Activated naive CD4-positive, alpha-beta T cell treated with anti-CD3 and anti-CD28 coated beads for 36 hours (primary cell): Measurements from ENCODE around the gene CMPK1. TPM values are rescaled to one million over a fixed set of nuclear protein-coding genes. Genes with fewer than 3 reads are reported as not detected.
A peak's percentile ranks its signal among the peaks of the same experiment; 100 is the strongest.

Experiments
- CTCF ChIA-PET: fragments of 350-600 bp; sonication (Branson Sonifier 250); formaldehyde crosslinking; loops from one replicate; lab custom pipeline; 2021; ENCODE audit warnings: antibody characterized with exemption; lab: Charles Lee
- DNase-seq: peaks from one replicate; pipeline ENCODE4 v3.0.0-alpha.2; 2020
- H3K27ac Mint-ChIP-seq: one replicate; pipeline ENCODE4 v1.8.0; 2021; ENCODE audit warnings: mild to moderate bottlenecking, mixed read lengths
- H3K27me3 Mint-ChIP-seq: one replicate; pipeline ENCODE4 v1.8.0; 2021; ENCODE audit warnings: low read depth, mixed read lengths
- H3K36me3 Mint-ChIP-seq: one replicate; pipeline ENCODE4 v1.8.0; 2021; ENCODE audit warnings: low read depth, mixed read lengths
- H3K4me1 Mint-ChIP-seq: one replicate; pipeline ENCODE4 v1.8.0; 2021; ENCODE audit warnings: low read depth, mixed read lengths
- H3K4me3 Mint-ChIP-seq: one replicate; pipeline ENCODE4 v1.8.0; 2021; ENCODE audit warnings: mild to moderate bottlenecking, moderate library complexity, mixed read lengths
- H3K9me3 Mint-ChIP-seq: one replicate; pipeline ENCODE4 v1.8.0; 2021; ENCODE audit warnings: mixed read lengths
- intact Hi-C: fragments of 100-400 bp; cut with micrococcal nuclease; formaldehyde crosslinking; loops from one replicate; pipeline ENCODE4 v1.15.1; 2023
- total RNA-seq, 2 experiments: library from RNA; stranded (reverse); gene quantifications; one replicate each; pipeline ENCODE4 v1.2.3, GENCODE V29; 2021

CMPK1 gene
- total RNA-seq, 2 experiments from 2014 or later: 104 to 105 TPM

GRCh38 chr1:47385020-47385419 is 51.4 kb downstream of the CMPK1 start:
- Mint-ChIP-seq H3K4me1 (no peaks in the 10 kb centered on the region), H3K36me3 (peaks cover 4% of the 10 kb centered on the region), H3K27me3 (peaks cover 4% of the 10 kb centered on the region), H3K9me3 (no peaks in the 10 kb centered on the region), H3K27ac (no peak overlapping the region), H3K4me3 (no peak overlapping the region)
- intact Hi-C loops: loop anchor here (5.0 kb wide), 1 partner anchor 52 kb away; the partner anchor contains the start of gene FOXD2
- CTCF ChIA-PET: interaction anchor here (0.6 kb wide), 1 partner anchor 341 kb away, joined by 3 read pairs; no protein-coding TSS in a partner anchor
- no peak for DNase-seq

GRCh38 chr1:47386268-47386667 is 52.7 kb downstream of the CMPK1 start:
- H3K4me1 Mint-ChIP-seq: no peaks in the 10 kb centered on the region
- H3K36me3 Mint-ChIP-seq: peaks cover 1% of the 10 kb centered on the region
- no peak overlapping the region for H3K27ac Mint-ChIP-seq
- no peak for DNase-seq
- intact Hi-C loops: loop anchor here (5.0 kb wide), 1 partner anchor 51 kb away; the partner anchor contains the start of gene FOXD2
- no peaks in the 10 kb centered on the region for H3K9me3 Mint-ChIP-seq
- H3K27me3 Mint-ChIP-seq: peaks cover 4% of the 10 kb centered on the region
- no peak overlapping the region for H3K4me3 Mint-ChIP-seq
- CTCF ChIA-PET: interaction anchor here (1.0 to 1.1 kb wide), 2 partner anchors 48 to 324 kb away, joined by 4 to 7 read pairs; no protein-coding TSS in a partner anchor

- Mint-ChIP-seq H3K36me3 (peaks cover 1% of the 10 kb centered on the region), H3K27me3 (peaks cover 7% of the 10 kb centered on the region), H3K27ac (no peak overlapping the region), H3K4me1 (no peaks in the 10 kb centered on the region), H3K4me3 (no peak overlapping the region), H3K9me3 (no peaks in the 10 kb centered on the region)
- CTCF ChIA-PET: interaction anchor here (0.6 to 3.2 kb wide), 16 partner anchors 9 to 365 kb away, joined by 3 to 16 read pairs (median 4); no protein-coding TSS in a partner anchor
- no peak for DNase-seq
- intact Hi-C loops: loop anchor here (1.0 to 5.0 kb wide), 3 partner anchors 37 to 322 kb away; partner anchors contain the start of gene FOXD2
These were observed 54.7 kb downstream of the CMPK1 start for GRCh38 chr1:47388030-47388890.

DNA sequence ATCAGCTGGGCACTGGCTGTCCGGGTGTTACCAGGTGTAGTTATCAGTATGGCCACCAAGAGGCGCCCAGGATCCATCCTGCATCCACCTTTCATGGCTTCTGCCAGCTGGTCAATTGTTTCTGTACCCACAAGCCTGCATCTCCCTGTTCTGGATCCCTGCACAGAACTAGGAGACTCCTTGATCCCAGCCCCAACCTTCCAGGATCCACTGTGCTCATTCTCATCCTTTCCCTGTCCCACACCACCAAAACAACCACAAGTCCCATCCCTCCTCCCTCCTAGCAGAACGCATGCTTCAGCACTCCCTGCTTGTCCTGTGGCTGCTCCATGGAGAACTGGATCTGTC is 55.3 kb downstream of the CMPK1 start:
- peak; percentile 70 for DNase-seq
- Mint-ChIP-seq H3K36me3 (peaks cover 1% of the 10 kb centered on the region), H3K27ac (no peak overlapping the region), H3K27me3 (peaks cover 7% of the 10 kb centered on the region), H3K4me3 (no peak overlapping the region), H3K4me1 (no peaks in the 10 kb centered on the region), H3K9me3 (no peaks in the 10 kb centered on the region)
- intact Hi-C loops: loop anchor here (1.0 to 5.0 kb wide), 4 partner anchors 36 to 337 kb away; partner anchors contain the start of gene FOXD2
- CTCF ChIA-PET: interaction anchor here (0.6 to 3.2 kb wide), 18 partner anchors 9 to 365 kb away, joined by 3 to 16 read pairs (median 4); no protein-coding TSS in a partner anchor

DNA sequence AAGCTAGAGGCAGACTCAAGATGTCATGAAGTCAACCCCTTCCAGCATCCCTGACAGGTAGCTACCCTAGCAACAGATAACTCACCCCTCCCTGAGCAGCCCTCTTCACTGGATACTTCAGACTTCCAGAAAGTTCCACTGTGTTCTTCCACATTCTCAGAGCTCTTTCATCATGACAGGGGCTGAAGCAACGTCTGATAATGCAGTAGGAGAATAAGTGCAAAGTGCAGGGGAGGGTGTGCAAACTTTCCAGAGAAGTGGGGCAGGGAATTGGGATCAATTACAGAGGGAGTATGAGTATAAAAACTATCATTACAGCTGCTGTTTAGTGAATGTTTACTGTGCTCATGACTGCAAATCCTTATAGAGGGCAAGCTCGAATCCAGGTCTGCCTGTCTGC is 56.1 kb downstream of the CMPK1 start:
- no peak overlapping the region for H3K27ac Mint-ChIP-seq
- H3K4me1 Mint-ChIP-seq: no peaks in the 10 kb centered on the region
- CTCF ChIA-PET: interaction anchor here (0.6 to 3.2 kb wide), 13 partner anchors 11 to 364 kb away, joined by 3 to 16 read pairs (median 4); no protein-coding TSS in a partner anchor
- peaks cover 10% of the 10 kb centered on the region for H3K27me3 Mint-ChIP-seq
- no peak for DNase-seq
- H3K4me3 Mint-ChIP-seq: no peak overlapping the region
- intact Hi-C loops: loop anchor here (1.0 to 5.0 kb wide), 3 partner anchors 35 to 337 kb away; partner anchors contain the start of gene FOXD2
- no peaks in the 10 kb centered on the region for H3K9me3 Mint-ChIP-seq
- H3K36me3 Mint-ChIP-seq: peaks cover 1% of the 10 kb centered on the region

GRCh38 chr1:47390843-47391242 is 57.3 kb downstream of the CMPK1 start:
- Mint-ChIP-seq H3K27me3 (peaks cover 13% of the 10 kb centered on the region), H3K36me3 (peaks cover 1% of the 10 kb centered on the region), H3K4me1 (no peaks in the 10 kb centered on the region), H3K9me3 (no peaks in the 10 kb centered on the region), H3K27ac (no peak overlapping the region), H3K4me3 (no peak overlapping the region)
- CTCF ChIA-PET: interaction anchor here (0.7 to 3.2 kb wide), 3 partner anchors 10 to 365 kb away, joined by 3 to 16 read pairs (median 3); no protein-coding TSS in a partner anchor
- no peak for DNase-seq
- intact Hi-C loops: no loop called here

- intact Hi-C loops: no loop called here
- no peak overlapping the region for H3K4me3 Mint-ChIP-seq
- H3K27ac Mint-ChIP-seq: no peak overlapping the region
These were observed 59.6 kb downstream of the CMPK1 start for GRCh38 chr1:47393141-47393540.

DNA sequence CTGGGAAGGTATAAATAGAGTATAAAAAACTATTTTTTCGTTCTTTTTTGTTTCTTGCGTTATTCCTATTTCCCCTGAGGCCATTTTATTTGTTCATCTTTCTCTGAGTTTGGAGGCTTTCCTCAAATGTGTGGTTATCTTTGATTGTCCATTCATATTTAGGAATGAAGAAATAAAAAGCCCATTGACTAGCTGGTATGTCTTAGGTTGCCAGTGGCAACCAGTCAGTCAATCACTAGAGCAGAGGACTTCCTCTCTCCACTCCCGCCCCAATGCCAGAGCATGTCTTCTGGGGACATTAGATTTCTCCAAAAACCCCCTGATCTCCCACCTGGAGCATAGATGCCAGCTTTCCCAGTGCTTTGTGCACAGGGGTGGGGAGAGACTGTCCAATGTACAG is 61.8 kb downstream of the CMPK1 start:
- H3K27me3 Mint-ChIP-seq: peaks cover 13% of the 10 kb centered on the region
- intact Hi-C loops: no loop called here

More at GRCh38 chr1:47393141-47393540, 59.6 kb downstream of the CMPK1 start:
- peaks cover 17% of the 10 kb centered on the region for H3K27me3 Mint-ChIP-seq
- H3K9me3 Mint-ChIP-seq: no peaks in the 10 kb centered on the region
- no peaks in the 10 kb centered on the region for H3K4me1 Mint-ChIP-seq
- DNase-seq: no peak
- CTCF ChIA-PET: interaction anchor here (0.7 kb wide), 1 partner anchor 173 kb away, joined by 4 read pairs; no protein-coding TSS in a partner anchor
- no peaks in the 10 kb centered on the region for H3K36me3 Mint-ChIP-seq

GRCh38 chr1:47396671-47397196 is 63.1 kb downstream of the CMPK1 start:
- Mint-ChIP-seq H3K9me3 (no peaks in the 10 kb centered on the region), H3K4me3 (no peak overlapping the region), H3K27me3 (peaks cover 16% of the 10 kb centered on the region), H3K27ac (no peak overlapping the region), H3K36me3 (no peaks in the 10 kb centered on the region), H3K4me1 (no peaks in the 10 kb centered on the region)
- DNase-seq: no peak
- intact Hi-C loops: no loop called here
- CTCF ChIA-PET: interaction anchor here (0.5 to 1.3 kb wide), 5 partner anchors 8 to 218 kb away, joined by 3 read pairs; partner anchors contain the start of gene FOXD2

More for the DNA sequence above, 61.8 kb downstream of the CMPK1 start:
- Mint-ChIP-seq H3K9me3 (no peaks in the 10 kb centered on the region), H3K4me3 (no peak overlapping the region), H3K4me1 (no peaks in the 10 kb centered on the region), H3K27ac (no peak overlapping the region), H3K36me3 (no peaks in the 10 kb centered on the region)
- no peak for DNase-seq
- CTCF ChIA-PET: interaction anchor here (0.8 kb wide), 1 partner anchor 203 kb away, joined by 3 read pairs; no protein-coding TSS in a partner anchor

GRCh38 chr1:47399138-47399845 is 65.7 kb downstream of the CMPK1 start:
- intact Hi-C loops: no loop called here
- Mint-ChIP-seq H3K9me3 (no peaks in the 10 kb centered on the region), H3K27me3 (peaks cover 11% of the 10 kb centered on the region), H3K4me1 (no peaks in the 10 kb centered on the region), H3K36me3 (no peaks in the 10 kb centered on the region), H3K4me3 (no peak overlapping the region), H3K27ac (no peak overlapping the region)
- CTCF ChIA-PET: no interaction called here
- no peak for DNase-seq

DNA sequence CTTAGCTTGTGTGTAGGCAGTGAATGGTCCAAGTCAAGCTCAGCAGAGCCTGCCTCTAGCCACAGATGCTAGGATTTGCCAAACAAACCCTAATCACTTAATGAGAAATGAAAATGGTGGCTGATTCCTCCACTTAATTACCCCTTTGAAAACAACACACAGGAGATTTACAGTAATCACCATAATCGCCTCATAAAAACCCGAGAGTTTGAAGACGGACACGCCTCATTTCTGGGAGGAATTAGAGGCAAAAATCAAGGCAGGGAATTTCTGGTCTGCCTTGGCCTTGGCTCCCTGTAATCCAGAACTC is 66.2 kb downstream of the CMPK1 start:
- intact Hi-C loops: no loop called here
- H3K9me3 Mint-ChIP-seq: no peaks in the 10 kb centered on the region
- no peak for DNase-seq
- no peak overlapping the region for H3K4me3 Mint-ChIP-seq
- no peaks in the 10 kb centered on the region for H3K4me1 Mint-ChIP-seq
- H3K27me3 Mint-ChIP-seq: peaks cover 11% of the 10 kb centered on the region
- no peak overlapping the region for H3K27ac Mint-ChIP-seq
- CTCF ChIA-PET: interaction anchor here (0.5 to 1.2 kb wide), 2 partner anchors 11 to 24 kb away, joined by 3 to 4 read pairs; no protein-coding TSS in a partner anchor
- H3K36me3 Mint-ChIP-seq: no peaks in the 10 kb centered on the region
